ENCODE measurements around the gene KCNMB2.
A peak's percentile ranks its signal among the peaks of the same experiment; 100 is the strongest.
"Not testable (repeated sequence)": the region's sequence is repeated elsewhere in the genome, so short reads cannot be mapped to it uniquely, and the experiment has no call there.

Gene KCNMB2

DNA sequence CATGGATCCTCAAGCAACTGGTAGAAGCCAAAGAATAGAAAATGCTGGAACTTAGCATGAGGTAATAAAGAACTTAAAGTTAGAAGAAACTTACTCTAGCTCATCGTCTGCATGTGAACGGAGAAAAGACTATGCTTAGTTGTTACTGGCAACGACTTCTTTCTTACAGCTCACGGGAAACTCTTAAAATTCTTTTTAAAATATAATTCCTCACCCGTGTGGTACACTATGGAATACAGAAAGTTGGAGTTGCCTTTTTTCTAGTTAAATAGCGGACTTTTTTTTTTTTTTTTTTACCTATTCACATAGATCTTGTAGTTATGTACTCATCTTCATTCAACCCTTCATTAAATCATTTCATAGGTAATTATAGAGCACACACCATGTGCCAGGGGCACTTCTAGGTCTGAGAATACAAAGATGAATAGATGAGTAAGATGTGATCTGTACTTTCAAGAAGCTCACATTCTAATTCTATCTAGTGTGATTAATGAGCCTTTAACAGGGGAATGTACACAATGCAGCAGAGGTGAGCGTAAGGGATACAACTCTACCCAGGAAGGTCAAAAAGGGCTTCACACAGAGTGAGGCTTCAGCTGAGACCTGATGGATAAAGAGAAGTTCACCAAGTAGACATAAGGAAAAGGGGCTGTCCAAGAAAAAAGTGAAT lies 18.4 kb upstream of the KCNMB2 start:
- in situ Hi-C loops (cut with MboI; ENCODE audit: low pct_unique_long_range_greater_than_20kb, low sequenced_read_pairs) = no loop called here
- no peak for DNase-seq

DNA sequence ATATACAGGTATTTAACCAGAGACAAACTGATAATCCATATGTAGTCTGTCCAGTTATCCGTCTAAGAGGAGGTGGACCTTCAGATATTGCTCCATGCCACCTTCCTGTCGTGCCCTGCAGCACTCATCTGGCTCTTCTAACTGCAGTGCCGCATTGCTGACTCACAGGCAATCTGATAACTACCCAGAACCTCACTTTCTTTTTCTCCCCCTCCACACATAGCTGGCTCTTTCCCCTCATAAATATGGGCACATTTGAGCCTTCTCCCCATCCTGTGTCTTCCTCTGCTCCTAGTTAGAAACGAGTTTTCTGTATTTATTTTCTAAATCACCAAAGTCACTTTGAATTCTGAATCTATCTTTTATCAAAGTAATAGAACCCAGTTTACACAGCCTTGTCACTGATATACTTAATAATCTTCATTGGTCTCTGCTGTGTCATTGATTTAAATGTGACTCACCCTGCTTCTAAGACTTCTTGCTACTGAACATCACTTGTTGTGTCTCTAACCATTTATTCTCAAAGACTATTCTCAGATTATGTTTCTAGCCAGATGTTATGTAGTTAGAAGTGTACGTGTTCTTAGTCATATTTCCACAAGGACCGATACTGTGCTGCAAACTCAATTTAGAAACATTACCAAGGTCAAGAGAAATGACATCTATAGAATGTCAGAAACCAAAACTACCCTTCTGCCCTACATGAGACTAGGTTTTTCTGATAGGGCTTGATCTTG lies 17.4 kb upstream of the KCNMB2 start:
- no peak for DNase-seq
- in situ Hi-C loops (cut with MboI; ENCODE audit: low pct_unique_long_range_greater_than_20kb, low sequenced_read_pairs) = no loop called here

DNA sequence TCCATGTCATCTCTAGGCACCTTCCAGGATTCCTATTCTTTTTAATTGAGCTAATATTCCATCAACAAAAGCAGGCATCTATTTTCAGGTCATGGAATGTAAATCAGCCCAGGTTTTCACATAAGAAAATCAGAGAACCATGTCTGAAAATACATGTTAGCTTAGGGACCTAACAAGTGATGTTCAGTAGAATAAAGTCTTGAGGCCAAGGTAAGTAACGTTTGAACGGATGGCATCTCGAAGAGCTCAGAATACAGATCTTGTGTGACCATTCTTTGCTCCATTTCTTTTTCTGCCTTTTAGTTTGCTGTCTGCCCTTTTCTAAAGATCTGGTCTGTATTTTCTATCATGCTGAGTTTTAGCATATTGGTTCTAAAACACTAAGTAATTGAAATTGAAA lies 16.5 kb upstream of the KCNMB2 start:
- DNase-seq = no peak
- in situ Hi-C loops (cut with MboI; ENCODE audit: low pct_unique_long_range_greater_than_20kb, low sequenced_read_pairs) = no loop called here

DNA sequence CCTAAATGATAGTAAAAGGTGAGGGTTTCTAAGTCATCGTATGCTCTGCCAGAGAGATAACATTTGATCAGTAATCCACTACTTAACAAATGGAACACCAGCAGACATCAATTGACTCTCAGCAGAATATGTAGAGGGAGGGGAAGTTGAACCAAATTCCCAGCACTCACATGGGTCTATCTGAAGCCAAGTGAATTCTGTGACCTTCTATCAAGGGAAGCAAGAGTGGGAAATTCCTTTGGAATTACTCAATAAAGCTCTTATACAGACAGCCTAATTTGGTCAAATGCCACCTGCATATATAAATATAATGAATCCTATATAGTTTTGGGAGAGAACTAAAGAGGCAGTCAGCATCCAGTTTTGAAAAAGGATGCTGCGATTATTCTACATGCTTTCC lies 15.8 kb upstream of the KCNMB2 start:
- in situ Hi-C loops (cut with MboI; ENCODE audit: low pct_unique_long_range_greater_than_20kb, low sequenced_read_pairs) = no loop called here
- DNase-seq = no peak

DNA sequence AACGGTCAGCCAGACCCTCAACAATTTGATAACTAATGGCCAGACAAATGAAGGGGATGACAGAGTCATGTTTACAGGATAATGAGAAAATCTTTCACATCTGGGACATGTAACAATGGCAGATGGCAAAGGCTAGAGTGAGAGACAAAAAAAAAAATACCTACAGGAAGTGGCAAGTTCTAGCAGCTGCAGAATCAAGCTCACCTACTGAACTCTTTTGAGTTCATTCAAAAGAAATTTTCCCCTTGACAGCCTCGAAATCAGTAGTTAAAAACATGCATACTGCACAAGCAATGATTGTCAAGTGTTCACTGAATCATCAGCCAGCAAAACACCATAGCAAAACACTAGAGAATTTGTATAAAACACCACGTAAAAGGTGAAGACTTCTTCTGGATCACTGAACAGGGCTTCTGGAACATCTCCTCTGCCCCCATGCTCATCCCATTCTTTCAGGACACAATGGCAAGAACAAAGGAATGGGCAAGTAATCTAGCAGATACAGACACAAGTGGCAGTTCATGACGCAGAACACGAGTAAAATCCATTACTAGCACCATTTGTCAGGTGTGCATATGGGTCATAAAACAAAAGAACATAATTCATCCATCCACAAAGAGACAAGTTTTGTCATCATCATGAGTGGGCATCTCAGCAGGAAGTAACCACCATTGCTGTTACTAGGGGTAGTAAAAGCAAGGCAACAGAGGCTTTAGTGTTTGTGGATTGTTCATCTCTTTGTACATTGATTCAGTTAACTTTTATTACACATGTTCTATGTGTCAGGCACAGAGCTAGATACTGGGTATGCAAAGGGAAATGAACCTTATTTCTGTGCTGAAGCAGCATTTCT lies 13.8 kb upstream of the KCNMB2 start:
- in situ Hi-C loops (cut with MboI; ENCODE audit: low pct_unique_long_range_greater_than_20kb, low sequenced_read_pairs) = no loop called here
- no peak for DNase-seq

DNA sequence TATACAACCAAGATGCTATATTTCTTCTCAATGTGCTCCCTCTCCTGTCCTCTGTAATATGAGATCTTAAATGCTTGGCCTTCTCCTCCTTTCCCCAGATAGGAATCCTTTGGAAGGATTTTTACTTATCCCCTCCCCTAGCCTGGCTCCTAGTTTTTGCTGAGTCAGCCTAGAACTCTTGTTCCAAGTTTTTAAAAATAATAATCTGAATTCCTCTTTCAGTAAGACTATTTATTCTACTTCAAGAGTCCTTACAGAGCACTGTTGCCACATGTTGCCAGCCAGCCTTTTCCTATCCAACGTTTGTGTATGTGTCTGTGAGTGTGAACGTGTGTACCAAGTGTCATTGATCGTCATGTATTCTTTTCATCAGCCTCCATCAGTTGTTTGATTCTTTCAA lies 11.0 kb upstream of the KCNMB2 start:
- no peak for DNase-seq
- in situ Hi-C loops (cut with MboI; ENCODE audit: low pct_unique_long_range_greater_than_20kb, low sequenced_read_pairs) = no loop called here

DNA sequence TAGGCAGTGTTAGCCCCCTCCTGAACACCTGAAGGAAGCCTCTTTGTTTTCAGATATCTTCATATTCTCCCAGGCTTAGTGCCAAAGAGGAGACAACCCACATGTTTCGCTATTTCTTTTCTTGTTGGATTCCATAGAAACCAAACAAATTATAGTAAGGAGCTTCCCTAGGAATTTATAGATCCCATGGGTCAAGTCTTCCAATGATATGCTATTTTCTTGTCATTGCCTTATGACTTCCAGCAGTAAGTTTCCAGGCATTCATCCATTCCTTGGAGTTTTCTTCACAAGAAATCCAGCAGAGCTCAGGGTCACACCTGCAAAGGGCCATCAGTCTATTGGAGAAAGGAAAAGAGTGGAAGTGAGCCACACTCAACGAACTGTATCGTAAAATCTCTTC lies 9.9 kb upstream of the KCNMB2 start:
- in situ Hi-C loops (cut with MboI; ENCODE audit: low pct_unique_long_range_greater_than_20kb, low sequenced_read_pairs) = no loop called here
- DNase-seq = no peak

DNA sequence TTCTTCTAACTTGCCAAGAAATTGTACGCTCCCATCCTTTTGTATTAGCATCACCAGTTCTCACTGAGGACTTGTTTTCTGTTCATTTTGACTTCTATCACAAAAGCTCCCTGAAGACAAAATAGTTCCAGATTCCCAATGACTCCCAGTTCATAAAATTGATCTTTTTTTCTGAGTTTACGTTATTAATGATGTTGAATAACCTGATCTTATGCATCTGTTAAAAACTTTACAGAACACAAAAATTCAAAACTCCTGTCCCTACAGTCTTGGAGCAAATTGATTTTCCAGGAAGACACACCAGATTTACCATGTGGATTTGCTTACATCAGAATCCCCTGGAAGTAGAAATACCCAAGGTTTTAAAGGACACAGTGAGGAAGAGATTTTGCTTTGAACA lies 8.3 kb upstream of the KCNMB2 start:
- in situ Hi-C loops (cut with MboI; ENCODE audit: low pct_unique_long_range_greater_than_20kb, low sequenced_read_pairs) = no loop called here
- DNase-seq = no peak

DNA sequence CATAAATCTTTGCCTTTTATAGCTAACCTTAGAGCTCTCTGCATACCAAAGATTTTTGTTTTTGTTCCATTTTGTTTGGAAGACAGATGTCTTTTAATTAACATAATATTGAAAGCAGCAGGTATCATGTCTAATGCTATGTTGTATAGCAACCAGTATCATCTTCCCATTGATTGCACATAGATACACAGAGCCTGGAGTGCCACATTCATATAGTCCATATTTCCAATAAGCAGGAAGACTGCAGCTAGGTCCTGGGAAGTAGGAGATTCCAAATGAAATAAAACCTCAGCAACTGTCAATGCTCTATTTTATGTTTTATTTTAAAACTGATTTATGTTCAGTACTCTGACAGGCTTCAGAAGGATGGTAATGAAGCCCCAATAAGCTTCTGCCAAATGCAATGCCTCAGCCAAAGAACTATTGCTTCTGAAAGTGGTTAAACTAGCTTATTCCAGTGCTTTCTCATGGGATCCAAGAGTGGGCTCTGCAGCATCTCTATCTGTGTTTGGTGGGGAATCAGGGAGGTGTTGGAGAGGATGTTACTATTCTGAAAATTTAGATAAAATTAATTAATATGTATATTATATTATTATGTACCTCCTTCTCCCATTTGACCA lies 6.5 kb upstream of the KCNMB2 start:
- no peak for DNase-seq
- in situ Hi-C loops (cut with MboI; ENCODE audit: low pct_unique_long_range_greater_than_20kb, low sequenced_read_pairs) = no loop called here

DNA sequence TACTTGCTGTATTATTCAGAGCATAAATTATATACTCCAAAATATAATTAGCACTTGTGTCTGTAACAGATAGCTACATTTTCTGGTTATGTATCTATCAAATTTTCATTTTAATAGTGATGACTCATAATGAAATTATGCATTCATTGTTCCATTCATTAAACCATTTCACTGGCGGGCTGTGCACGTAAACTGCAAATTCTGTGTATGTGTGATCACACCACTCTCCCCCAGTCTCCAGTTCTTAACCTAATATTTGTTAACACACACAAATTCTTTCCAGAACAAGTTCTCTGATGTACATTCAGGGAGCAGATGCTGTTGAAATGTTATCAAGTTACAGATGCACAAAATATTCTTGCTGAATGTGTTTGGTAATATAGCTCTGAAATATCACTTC lies 3.8 kb upstream of the KCNMB2 start:
- in situ Hi-C loops (cut with MboI; ENCODE audit: low pct_unique_long_range_greater_than_20kb, low sequenced_read_pairs) = no loop called here
- no peak for DNase-seq

DNA sequence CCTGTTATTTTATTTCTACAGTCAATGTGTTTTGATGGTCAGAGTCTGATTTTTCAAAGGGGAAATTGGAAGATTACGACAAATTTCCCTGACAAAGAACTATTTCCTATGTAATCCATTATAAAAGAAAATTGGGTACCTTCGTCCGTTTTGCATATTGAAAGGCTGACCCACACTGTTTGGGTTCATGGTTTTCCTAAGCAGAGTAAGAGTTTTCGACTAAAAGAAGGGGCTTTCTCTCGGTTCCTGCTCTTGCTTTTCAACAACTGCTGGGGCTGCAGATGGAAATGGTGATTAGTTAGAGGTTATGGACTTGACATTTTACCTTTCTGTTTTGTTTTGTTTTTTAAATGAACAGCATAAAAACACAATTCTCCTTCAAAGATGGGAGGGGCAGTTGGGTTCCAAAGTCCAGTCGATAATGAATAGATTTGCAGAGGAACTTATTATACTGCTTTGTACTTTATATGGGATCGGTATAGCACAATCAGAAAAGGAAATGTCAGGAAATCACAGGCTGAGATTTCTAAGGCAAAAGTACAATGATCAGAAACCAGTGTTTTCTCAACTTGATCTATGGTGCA lies 978 bp downstream of the KCNMB2 start:
- no peak for DNase-seq
- in situ Hi-C loops (cut with MboI; ENCODE audit: low pct_unique_long_range_greater_than_20kb, low sequenced_read_pairs) = no loop called here

DNA sequence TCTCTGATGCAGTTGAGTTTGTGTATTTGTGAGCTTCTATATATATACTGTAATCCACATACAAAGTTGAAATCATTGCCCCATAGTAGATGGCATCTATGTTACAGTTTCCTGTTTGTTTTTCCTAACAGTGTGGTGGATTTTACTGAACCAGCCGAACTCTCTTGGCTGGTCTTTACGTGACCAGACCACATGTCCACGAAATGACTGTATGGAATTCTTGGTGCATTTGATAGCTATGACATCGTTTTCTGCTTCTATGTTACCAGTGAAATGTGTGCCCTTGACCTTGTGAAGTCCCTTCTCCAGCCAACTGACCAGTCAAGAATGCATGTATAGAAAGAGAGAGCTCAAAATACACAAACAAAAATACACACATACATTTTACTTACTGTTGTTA lies 1.8 kb downstream of the KCNMB2 start:
- in situ Hi-C loops (cut with MboI; ENCODE audit: low pct_unique_long_range_greater_than_20kb, low sequenced_read_pairs) = no loop called here
- DNase-seq = no peak

DNA sequence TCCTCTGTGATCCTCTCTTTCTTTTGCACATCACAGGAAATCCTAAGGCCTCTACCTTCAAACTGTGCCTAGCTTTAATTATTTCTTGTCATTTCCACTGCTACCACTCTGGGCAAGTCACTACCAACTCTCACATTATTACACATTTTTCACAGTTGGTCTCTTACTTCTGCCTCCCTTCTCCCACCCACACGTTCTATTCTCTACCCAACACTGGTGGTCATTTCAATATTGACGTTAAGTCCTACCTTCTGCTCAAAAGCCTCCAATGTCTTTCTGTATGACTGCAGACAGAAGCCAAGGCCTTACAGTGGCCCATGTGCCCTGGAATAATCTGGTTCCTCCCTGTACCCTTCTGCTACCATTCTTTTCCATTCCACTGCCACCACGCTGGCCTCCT lies 3.9 kb downstream of the KCNMB2 start:
- in situ Hi-C loops (cut with MboI; ENCODE audit: low pct_unique_long_range_greater_than_20kb, low sequenced_read_pairs) = no loop called here
- DNase-seq = no peak

DNA sequence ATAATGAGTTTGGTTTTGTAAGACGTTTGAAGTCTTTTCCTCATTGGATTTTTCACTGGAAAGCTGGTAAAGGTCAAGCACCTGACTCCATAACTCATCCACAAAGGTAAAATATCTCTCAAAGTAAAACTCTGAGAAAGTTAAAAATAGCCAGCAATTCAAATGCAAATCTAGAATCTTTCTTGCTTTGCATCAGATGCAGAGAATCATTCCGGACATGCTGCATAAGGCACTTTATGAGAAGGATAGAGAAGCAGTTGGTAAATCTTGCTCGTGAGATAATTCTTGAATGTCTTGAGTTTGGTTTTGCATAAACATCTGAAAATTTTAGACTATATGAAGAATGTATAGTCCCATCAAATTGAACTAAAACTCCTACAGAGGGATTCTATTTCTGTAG lies 9.1 kb downstream of the KCNMB2 start:
- no peak for DNase-seq

DNA sequence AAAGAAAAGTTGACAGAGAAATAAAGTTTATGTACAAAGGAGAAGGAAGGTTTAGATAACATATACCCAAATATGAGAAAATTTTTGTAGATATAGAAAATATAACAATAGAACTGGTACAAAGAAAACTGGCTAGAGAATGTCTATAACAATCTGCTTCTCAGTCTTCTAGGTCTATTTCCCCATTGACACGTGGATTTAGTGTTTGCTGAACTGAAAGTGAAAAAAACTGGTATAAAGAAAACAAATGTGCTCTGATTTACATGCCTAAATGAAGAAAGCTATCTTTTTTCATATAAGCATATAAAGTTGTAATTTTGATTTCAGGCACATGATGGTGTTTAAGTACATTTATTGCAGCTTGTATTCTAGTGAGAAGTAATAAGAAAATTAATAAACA lies 9.8 kb downstream of the KCNMB2 start:
- in situ Hi-C loops (cut with MboI; ENCODE audit: low pct_unique_long_range_greater_than_20kb, low sequenced_read_pairs) = no loop called here
- DNase-seq = no peak

More for the DNA sequence above, 9.1 kb downstream of the KCNMB2 start:
- in situ Hi-C loops (cut with MboI; ENCODE audit: low pct_unique_long_range_greater_than_20kb, low sequenced_read_pairs) = no loop called here

DNA sequence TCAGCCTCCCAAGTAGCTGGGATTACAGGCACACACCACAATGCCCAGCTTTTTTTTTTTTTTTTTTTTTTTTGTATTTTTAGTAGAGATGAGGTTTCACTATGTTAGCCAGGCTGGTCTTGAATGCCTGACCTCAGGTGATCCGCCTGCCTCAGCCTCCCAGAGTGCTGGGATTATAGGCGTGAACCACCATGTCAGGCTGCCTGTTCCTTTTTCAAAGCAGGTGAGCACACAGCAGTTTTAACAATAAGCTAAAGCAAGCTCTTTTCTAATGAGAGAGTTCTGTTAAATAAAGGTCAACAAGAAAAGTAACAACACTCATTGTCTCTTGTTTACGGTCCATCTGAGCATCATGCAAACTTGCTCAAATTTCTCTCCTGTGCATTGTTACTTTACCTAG lies 13.2 kb downstream of the KCNMB2 start:
- DNase-seq; in situ Hi-C loops (cut with MboI; ENCODE audit: low pct_unique_long_range_greater_than_20kb, low sequenced_read_pairs): not testable (repeated sequence)

DNA sequence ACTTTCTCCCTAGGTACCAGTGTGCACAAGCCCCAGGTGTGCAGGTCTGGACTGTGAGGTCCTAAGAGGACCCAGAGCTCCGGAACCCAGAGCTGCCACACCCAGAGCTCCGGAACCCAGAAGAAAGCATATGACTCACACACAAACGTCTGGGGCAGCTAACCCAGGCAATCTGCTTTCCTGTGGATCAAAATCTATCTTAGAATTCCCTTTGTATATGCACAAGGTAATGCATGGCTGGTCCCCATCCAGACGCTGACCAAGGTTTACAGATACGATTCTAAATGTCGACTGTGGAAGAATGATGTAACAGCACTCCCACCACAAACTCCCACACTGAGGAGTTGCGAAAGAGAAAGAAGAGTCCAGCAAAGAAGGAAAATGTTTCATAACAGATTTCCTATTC lies 15.7 kb downstream of the KCNMB2 start:
- peak; percentile 16 for DNase-seq
- in situ Hi-C loops (cut with MboI; ENCODE audit: low pct_unique_long_range_greater_than_20kb, low sequenced_read_pairs) = no loop called here

DNA sequence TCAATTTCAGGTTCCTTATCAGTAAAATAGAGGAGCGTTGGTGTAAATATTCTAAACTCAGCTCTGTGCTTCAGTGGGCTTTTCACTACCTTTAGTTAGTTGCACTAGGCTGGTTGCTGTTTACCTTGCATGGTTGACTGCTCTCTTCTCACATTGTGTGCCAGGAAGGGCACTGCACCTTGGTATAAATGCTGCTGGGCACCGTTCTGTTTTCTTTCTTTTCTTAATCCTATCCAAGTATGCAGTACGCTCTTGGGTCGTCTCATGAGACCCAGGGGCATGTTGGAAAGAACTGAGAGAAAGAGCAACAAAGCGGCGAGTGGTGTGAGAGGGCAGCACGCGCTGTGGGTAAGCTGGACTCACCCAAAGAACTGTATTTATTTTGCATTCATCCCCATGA lies 22.4 kb downstream of the KCNMB2 start:
- in situ Hi-C loops (cut with MboI; ENCODE audit: low pct_unique_long_range_greater_than_20kb, low sequenced_read_pairs) = no loop called here
- no peak for DNase-seq

DNA sequence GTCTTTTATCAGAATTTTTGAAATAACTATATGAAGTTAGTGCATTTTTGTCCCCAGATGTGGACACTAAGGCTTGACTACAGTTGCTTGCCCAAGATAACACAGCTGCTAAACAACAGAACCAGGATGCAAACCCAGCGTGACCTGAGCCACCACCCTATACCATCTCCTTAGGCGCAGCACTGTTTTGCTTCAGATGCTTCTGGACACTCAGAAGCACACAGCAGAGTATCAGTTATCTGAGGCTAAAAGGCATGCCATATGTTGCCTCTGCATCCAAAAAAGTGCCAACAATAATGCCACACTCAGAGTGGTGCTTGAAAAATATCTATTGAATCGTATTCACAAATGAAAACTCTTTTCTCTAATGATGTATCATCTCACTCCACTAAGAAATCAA lies 24.5 kb downstream of the KCNMB2 start:
- no peak for DNase-seq
- in situ Hi-C loops (cut with MboI; ENCODE audit: low pct_unique_long_range_greater_than_20kb, low sequenced_read_pairs) = no loop called here
